Activated naive CD8-positive, alpha-beta T cell treated with anti-CD3 and anti-CD28 coated beads, Interleukin-2, amount 10 ng/mL, durations not matched to agents 7 days and 5 days (primary cell): Measurements from ENCODE around the gene SELENOS. TPM values are rescaled to one million over a fixed set of nuclear protein-coding genes. Genes with fewer than 3 reads are reported as not detected.

ENCODE experiments used
- ATAC-seq: fragments of 150-1000 bp; cut with Tn5 transposase; one replicate; pipeline ENCODE4 v1.10.0; 2021; ENCODE audit warnings: low read depth, moderate library complexity
- POLR2A ChIA-PET: fragments of 350-600 bp; sonication (Branson Sonifier 250); formaldehyde crosslinking; loops from one replicate; lab custom pipeline; 2021; ENCODE audit warnings: antibody characterized with exemption; lab: Charles Lee
- DNase-seq: peaks from one replicate; pipeline ENCODE4 v3.0.0; 2021
- H3K27ac Mint-ChIP-seq: one replicate; pipeline ENCODE4 v1.8.0; 2022; ENCODE audit warnings: mild to moderate bottlenecking, mixed read lengths
- H3K27me3 Mint-ChIP-seq: one replicate; pipeline ENCODE4 v1.8.0; 2022; ENCODE audit warnings: mild to moderate bottlenecking, moderate library complexity, mixed read lengths
- H3K36me3 Mint-ChIP-seq: one replicate; pipeline ENCODE4 v1.8.0; 2021; ENCODE audit warnings: mild to moderate bottlenecking, mixed read lengths
- H3K4me1 Mint-ChIP-seq: one replicate; pipeline ENCODE4 v1.8.0; 2021; ENCODE audit warnings: mixed read lengths
- H3K4me3 Mint-ChIP-seq: one replicate; pipeline ENCODE4 v1.8.0; 2022; ENCODE audit warnings: mild to moderate bottlenecking, moderate library complexity, mixed read lengths
- H3K9me3 Mint-ChIP-seq: one replicate; pipeline ENCODE4 v1.8.0; 2021; ENCODE audit warnings: mixed read lengths
- total RNA-seq, 2 experiments: library from RNA; stranded (reverse); gene quantifications; one replicate each; pipeline ENCODE4 v1.2.3, GENCODE V29; 2021

Gene SELENOS
- total RNA-seq, 2 experiments from 2014 or later = 27.2 to 28.2 TPM

DNA sequence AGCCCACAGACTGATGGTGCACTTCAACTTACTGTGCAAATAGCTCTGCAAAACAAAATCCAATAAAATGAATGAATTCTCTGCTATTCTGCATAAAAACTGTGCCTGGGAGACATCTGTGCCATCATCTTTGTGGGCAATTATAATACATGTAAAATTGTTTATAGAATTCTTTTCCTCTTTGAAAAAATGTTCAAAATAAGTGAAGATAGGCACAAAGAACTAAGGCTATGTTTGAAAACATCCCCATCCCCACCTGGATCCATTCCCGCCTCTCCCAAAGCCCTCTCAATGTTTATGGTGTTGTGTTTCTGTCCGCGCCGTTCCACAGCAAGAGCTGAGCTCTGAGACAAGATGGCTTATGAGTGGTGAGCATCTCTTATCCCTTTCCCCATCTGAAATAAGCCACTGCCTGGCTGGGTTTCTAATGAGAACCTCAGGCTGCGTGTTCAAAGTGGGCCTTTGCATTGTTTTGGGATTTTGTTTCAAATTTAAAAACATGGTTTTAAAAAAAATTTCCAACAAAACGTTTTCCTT, 40.1 kb upstream of the SELENOS start:
- Mint-ChIP-seq H3K4me3 (no peak overlapping the region), H3K27ac (no peak overlapping the region), H3K9me3 (no peaks in the 10 kb centered on the region), H3K36me3 (peaks cover 3% of the 10 kb centered on the region), H3K27me3 (no peaks in the 10 kb centered on the region), H3K4me1 (peaks cover 16% of the 10 kb centered on the region)
- DNase-seq = no peak
- POLR2A ChIA-PET = no interaction called here
- ATAC-seq = no peak

DNA sequence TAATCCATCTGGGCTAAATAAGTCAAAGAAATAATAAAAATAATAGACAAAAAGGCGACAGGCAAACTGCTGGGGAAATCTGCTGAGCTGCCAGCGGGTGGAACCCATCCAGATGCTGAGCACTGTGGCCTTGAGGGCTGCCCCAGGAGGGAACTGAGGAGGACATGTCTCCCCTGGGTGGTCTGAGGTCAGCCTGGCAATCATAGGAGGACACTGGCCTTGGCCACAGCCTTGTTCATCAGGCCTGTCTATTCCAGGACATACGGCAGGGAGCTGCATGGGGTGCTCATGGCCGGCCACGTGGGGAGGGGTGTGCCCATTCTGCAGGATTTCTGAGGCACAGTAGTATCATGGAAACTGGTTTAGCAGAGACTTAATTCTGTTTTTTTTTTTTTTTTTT, 39.2 kb upstream of the SELENOS start:
- POLR2A ChIA-PET = no interaction called here
- DNase-seq (no peak), ATAC-seq (no peak)
- Mint-ChIP-seq H3K27ac (no peak overlapping the region), H3K27me3 (no peaks in the 10 kb centered on the region), H3K4me3 (no peak overlapping the region), H3K4me1 (peaks cover 13% of the 10 kb centered on the region), H3K9me3 (no peaks in the 10 kb centered on the region), H3K36me3 (no peaks in the 10 kb centered on the region)

GRCh38 chr15:101315736-101316135, 38.5 kb upstream of the SELENOS start:
- no peak for DNase-seq
- no peaks in the 10 kb centered on the region for H3K36me3 Mint-ChIP-seq
- no peaks in the 10 kb centered on the region for H3K9me3 Mint-ChIP-seq
- no peak overlapping the region for H3K4me3 Mint-ChIP-seq
- POLR2A ChIA-PET = no interaction called here
- ATAC-seq = no peak
- H3K4me1 Mint-ChIP-seq = peaks cover 9% of the 10 kb centered on the region
- H3K27ac Mint-ChIP-seq = no peak overlapping the region
- H3K27me3 Mint-ChIP-seq = no peaks in the 10 kb centered on the region

DNA sequence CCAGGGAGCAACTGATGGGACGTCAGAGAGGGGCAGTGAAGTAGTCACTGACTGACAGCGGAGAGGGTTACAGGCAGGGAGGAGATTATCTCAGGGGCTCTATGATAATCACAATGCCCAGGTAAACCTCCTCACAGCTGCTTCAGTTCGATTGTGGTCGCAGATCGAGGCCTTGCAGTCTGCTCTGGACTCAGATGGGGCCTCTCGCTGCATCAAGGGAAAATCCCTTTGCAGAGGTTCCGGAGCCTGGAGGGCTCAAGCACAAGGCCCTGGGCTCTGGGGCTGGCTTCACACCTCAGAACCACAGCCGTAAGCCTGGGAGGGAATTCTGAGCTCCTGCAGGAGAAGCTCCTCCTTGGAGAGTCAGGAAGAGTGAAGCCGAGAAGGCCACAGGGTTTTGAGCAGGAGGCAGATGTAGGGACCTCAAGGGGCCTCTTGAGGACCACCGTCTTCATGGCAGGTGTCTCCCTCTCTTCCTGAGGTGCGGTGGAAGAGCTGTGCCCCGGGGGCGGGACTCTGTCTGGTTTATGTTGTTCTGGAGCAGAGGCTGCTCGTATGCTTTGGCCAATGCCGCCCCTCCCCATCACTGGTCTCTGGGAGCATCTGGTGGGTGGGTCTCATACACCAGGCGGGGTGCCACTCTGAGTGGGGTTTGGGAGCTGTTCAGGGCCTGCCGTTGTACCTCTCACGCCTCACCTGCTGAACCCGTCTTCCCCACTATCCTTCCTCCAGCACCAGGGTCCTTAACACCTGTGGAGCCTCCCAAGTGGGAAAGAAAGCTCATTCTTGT, 37.2 kb upstream of the SELENOS start:
- Mint-ChIP-seq H3K27me3 (no peaks in the 10 kb centered on the region), H3K9me3 (no peaks in the 10 kb centered on the region), H3K4me3 (no peak overlapping the region), H3K4me1 (peaks cover 2% of the 10 kb centered on the region), H3K27ac (no peak overlapping the region), H3K36me3 (no peaks in the 10 kb centered on the region)
- POLR2A ChIA-PET = no interaction called here
- peak; percentile 18 for DNase-seq
- no peak for ATAC-seq

GRCh38 chr15:101313041-101313761, 35.9 kb upstream of the SELENOS start:
- no peaks in the 10 kb centered on the region for H3K4me1 Mint-ChIP-seq
- POLR2A ChIA-PET = no interaction called here

DNA sequence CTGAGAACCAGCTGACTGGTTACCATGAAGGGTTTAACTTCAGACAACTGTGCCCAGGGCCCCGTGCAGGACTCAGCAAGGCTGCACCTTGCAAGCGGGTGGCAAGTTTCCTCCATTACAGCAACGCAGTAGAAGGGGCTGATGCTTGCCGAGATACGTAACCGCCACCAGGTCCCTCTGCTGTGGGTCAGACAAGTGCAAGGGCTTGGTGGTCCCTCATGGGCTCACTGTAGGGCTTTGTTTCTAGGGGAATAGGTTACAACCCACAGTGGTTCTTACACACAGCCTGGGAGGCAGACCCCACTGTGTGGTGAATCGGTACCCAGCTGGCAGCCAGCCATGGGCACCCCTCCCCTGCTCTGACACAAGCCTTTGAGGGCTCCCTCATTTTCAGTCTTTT, 33.2 kb upstream of the SELENOS start:
- Mint-ChIP-seq H3K27me3 (no peaks in the 10 kb centered on the region), H3K9me3 (no peaks in the 10 kb centered on the region), H3K27ac (no peak overlapping the region), H3K4me3 (no peak overlapping the region), H3K36me3 (no peaks in the 10 kb centered on the region), H3K4me1 (no peaks in the 10 kb centered on the region)
- ATAC-seq (no peak), DNase-seq (no peak)
- POLR2A ChIA-PET = no interaction called here

More at GRCh38 chr15:101313041-101313761, 35.9 kb upstream of the SELENOS start:
- Mint-ChIP-seq H3K36me3 (no peaks in the 10 kb centered on the region), H3K27me3 (no peaks in the 10 kb centered on the region), H3K9me3 (no peaks in the 10 kb centered on the region), H3K27ac (no peak overlapping the region), H3K4me3 (no peak overlapping the region)
- peak; percentile 22 for DNase-seq
- no peak for ATAC-seq

- Mint-ChIP-seq H3K4me3 (no peak overlapping the region), H3K27me3 (no peaks in the 10 kb centered on the region), H3K9me3 (no peaks in the 10 kb centered on the region), H3K36me3 (no peaks in the 10 kb centered on the region), H3K4me1 (no peaks in the 10 kb centered on the region), H3K27ac (no peak overlapping the region)
- ATAC-seq (no peak), DNase-seq (no peak)
- POLR2A ChIA-PET = no interaction called here
Observed at GRCh38 chr15:101310161-101310480, 32.8 kb upstream of the SELENOS start.

- H3K27ac Mint-ChIP-seq = no peak overlapping the region
- no peak overlapping the region for H3K4me3 Mint-ChIP-seq
- no peaks in the 10 kb centered on the region for H3K9me3 Mint-ChIP-seq
- DNase-seq (no peak), ATAC-seq (no peak)
- H3K4me1 Mint-ChIP-seq = no peaks in the 10 kb centered on the region
- POLR2A ChIA-PET = no interaction called here
- H3K27me3 Mint-ChIP-seq = no peaks in the 10 kb centered on the region
- no peaks in the 10 kb centered on the region for H3K36me3 Mint-ChIP-seq
Observed at GRCh38 chr15:101309436-101310160, 32.3 kb upstream of the SELENOS start.

- ATAC-seq = no peak
- no peak for DNase-seq
- H3K4me3 Mint-ChIP-seq = no peak overlapping the region
- no peaks in the 10 kb centered on the region for H3K27me3 Mint-ChIP-seq
- H3K9me3 Mint-ChIP-seq = no peaks in the 10 kb centered on the region
- no peaks in the 10 kb centered on the region for H3K36me3 Mint-ChIP-seq
- H3K27ac Mint-ChIP-seq = no peak overlapping the region
- POLR2A ChIA-PET = no interaction called here
- H3K4me1 Mint-ChIP-seq = no peaks in the 10 kb centered on the region
Observed at GRCh38 chr15:101308604-101309435, 31.5 kb upstream of the SELENOS start.

- ATAC-seq = no peak
- no peak overlapping the region for H3K4me3 Mint-ChIP-seq
- no peak overlapping the region for H3K27ac Mint-ChIP-seq
- no peak for DNase-seq
- POLR2A ChIA-PET = no interaction called here
- H3K4me1 Mint-ChIP-seq = no peaks in the 10 kb centered on the region
- no peaks in the 10 kb centered on the region for H3K27me3 Mint-ChIP-seq
- H3K9me3 Mint-ChIP-seq = no peaks in the 10 kb centered on the region
- no peaks in the 10 kb centered on the region for H3K36me3 Mint-ChIP-seq
Observed at GRCh38 chr15:101307897-101308603, 30.8 kb upstream of the SELENOS start.

GRCh38 chr15:101307048-101307896, 30.0 kb upstream of the SELENOS start:
- ATAC-seq (no peak), DNase-seq (no peak)
- H3K27ac Mint-ChIP-seq = no peak overlapping the region
- H3K4me3 Mint-ChIP-seq = no peak overlapping the region
- no peaks in the 10 kb centered on the region for H3K4me1 Mint-ChIP-seq
- POLR2A ChIA-PET = no interaction called here
- no peaks in the 10 kb centered on the region for H3K36me3 Mint-ChIP-seq
- no peaks in the 10 kb centered on the region for H3K9me3 Mint-ChIP-seq
- H3K27me3 Mint-ChIP-seq = no peaks in the 10 kb centered on the region
